GM12864 (cell line): ENCODE data around the gene EXD2.
"Not testable (repeated sequence)": the region's sequence is repeated elsewhere in the genome, so short reads cannot be mapped to it uniquely, and the experiment has no call there.

ENCODE experiments used
- DNase-seq: peaks from one replicate; pipeline ENCODE4 v3.0.0-alpha.2; 2011; ENCODE audit warnings: low read depth
- H3K4me3 ChIP-seq: 2 replicates; pipeline ENCODE4 v1.5.1; 2011; ENCODE audit warnings: mild to moderate bottlenecking, low read depth, low read length, control low read depth
- TF ChIP-seq, protein P1 (sequence below): IDR thresholded peaks from 2 replicates; pipeline ENCODE4 v1.5.1; 2011; ENCODE audit warnings: low read depth, mild to moderate bottlenecking, moderate library complexity, low read length, control low read depth, inconsistent platforms; ENCODE audit errors: missing control alignments

EXD2 gene

DNA sequence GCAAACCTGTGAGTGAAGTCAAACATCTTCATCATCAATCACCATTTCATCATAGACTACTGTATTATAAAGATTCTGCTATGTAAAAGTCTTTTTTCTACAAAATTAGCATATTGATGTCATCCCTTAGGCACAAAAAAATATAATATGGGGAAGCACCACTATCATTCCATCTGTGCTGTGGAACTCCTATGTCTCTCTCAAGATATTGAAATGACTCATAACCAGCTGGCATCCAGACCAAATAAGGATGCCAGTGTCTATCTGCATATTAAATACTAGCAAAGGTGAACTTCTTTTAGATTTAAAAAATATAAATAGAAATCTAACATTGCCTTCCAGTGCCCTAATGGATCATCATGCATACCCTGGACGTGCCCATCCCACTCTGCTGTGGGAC lies 20.5 kb upstream of the EXD2 start:
- no peak overlapping the region for H3K4me3 ChIP-seq
- TF ChIP-seq, protein P1, sequence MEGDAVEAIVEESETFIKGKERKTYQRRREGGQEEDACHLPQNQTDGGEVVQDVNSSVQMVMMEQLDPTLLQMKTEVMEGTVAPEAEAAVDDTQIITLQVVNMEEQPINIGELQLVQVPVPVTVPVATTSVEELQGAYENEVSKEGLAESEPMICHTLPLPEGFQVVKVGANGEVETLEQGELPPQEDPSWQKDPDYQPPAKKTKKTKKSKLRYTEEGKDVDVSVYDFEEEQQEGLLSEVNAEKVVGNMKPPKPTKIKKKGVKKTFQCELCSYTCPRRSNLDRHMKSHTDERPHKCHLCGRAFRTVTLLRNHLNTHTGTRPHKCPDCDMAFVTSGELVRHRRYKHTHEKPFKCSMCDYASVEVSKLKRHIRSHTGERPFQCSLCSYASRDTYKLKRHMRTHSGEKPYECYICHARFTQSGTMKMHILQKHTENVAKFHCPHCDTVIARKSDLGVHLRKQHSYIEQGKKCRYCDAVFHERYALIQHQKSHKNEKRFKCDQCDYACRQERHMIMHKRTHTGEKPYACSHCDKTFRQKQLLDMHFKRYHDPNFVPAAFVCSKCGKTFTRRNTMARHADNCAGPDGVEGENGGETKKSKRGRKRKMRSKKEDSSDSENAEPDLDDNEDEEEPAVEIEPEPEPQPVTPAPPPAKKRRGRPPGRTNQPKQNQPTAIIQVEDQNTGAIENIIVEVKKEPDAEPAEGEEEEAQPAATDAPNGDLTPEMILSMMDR = no peak
- DNase-seq = no peak

DNA sequence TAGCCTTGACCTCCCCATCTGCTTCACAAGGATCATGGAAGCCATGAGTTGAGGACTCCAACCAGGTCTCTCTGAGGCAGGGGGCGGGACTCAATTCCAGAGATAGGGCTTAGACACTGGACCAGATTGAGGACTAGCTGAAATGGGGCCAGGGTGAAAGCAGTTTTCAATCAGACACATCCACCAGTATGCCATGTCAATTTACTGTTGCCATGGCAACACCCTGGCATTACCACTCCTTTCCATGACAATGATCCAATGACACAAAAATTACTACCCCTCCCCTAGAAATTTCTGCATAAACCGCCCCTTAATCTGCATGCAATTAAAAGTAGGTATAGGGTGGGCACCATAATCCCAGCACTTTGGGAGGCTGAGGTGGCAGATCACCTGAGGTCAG lies 19.7 kb upstream of the EXD2 start:
- no peak overlapping the region for H3K4me3 ChIP-seq
- TF ChIP-seq, protein P1 = no peak
- no peak for DNase-seq

DNA sequence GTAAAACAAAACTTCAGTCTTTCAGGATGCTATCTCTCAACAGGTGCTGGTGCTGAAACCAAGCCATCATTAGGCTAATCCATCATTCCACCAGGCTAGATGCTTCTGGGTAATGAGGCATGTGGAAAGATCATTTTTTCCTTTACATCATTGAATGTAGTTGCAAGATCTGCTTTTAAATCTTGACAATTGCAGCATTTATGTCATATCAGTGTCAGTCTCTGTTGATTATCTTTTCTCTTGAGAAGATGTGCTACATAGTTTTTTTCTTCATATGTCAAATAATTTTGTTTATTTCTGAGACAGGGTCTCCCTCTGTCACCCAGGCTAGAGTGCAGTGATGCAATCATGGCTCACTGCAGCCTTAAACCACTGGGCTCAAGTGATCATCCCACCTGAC lies 16.2 kb upstream of the EXD2 start:
- H3K4me3 ChIP-seq = no peak overlapping the region
- no peak for DNase-seq
- TF ChIP-seq, protein P1 = no peak

DNA sequence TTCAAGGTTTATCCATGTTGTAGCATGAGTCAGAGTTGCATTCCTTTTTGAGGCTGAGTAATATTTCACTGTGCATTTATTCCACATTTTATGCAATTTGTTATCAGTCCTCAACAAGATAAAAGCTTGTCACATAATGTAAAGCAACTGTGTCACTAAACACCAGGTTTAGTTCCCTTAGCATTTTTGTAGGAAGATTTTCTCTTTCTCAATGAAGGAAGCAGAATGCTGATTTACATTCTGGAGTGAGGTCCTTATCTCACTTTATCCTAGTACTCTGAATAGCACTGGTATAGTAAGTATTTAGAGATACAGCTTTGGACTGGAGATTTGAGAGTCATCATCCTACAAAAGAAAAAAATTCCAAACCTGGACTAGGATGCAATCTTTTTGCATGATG lies 9.8 kb upstream of the EXD2 start:
- no peak for DNase-seq
- TF ChIP-seq, protein P1 = no peak
- no peak overlapping the region for H3K4me3 ChIP-seq

DNA sequence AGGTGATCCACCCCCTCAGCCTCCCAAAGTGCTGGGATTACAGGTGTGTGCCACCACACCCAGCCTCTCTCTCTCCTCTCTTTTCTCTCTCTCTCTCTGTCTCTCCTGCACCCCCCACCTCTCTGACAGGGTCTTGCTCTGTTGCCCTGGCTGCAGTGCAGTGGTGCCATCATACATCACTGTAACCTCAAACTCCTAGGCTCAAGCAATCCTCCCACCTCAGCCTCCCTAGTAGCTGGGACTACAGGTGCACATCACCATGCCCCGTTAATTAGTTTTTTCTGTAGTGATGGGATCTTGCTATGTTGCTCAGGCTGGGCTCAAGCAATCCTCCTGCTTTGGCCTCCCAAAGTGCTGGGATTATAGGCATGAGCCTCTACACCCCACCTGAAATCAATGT lies 8.7 kb upstream of the EXD2 start:
- not testable (repeated sequence) for DNase-seq

DNA sequence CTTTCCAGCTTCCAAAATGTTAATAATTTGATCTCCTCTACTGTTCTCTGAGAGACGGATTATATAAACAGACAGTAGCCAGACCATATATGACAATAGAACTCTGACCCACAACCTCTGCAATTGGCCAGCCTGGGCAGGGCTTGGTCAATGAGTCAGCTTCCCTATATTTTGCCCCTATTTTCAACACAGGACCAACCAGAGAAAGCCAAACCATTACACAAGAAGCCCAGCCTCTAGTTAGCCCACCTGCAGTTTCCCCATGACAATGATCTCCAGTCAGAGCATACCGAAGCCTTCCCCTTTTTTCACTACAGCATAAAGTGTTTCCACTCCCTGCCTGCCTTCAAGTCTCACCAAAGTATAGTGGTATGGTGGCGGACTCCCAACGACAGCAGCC lies 7.6 kb upstream of the EXD2 start:
- no peak overlapping the region for H3K4me3 ChIP-seq
- no peak for DNase-seq
- TF ChIP-seq, protein P1 = no peak

More for the DNA sequence above, 8.7 kb upstream of the EXD2 start:
- H3K4me3 ChIP-seq = not testable (repeated sequence)

DNA sequence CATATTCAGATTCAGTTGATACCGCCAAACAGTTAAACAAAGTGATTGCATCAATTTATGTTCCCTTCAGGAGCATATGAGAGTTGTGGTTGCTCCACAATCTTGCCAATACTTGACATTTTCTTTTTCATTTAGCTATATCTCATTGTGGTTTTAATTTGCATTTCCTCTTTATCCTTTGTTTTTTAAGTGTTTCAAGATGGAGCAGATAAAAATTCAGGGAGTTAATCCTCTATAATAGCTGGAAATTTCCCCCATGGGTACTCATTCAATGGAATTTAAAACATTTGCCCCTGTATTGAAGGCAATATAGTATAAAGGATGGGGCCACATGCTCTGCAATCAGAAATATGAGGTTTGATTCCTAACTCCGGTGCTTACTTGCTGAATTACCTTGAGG lies 1.1 kb upstream of the EXD2 start:
- no peak for DNase-seq
- H3K4me3 ChIP-seq = no peak overlapping the region
- TF ChIP-seq, protein P1 = no peak

DNA sequence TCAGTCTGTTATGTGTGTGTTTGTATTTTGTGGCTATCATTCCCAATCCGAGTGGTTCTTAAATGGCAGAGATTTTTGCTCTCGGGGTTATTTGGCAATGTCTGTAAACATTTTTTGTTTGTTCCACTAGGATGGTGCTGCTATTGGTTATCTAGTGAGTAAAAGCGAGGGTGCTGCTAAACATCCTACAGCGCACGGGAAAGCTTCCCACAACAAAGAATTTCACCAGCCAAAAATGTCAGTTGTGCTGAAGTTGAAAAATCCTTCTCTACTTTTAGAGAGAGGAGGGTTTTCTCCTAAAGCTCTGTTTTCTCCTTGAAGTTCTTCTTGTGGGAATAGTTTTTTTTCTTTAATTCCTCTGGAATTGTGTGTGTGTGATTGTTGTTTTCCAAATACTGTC lies 2.4 kb downstream of the EXD2 start:
- DNase-seq = no peak
- H3K4me3 ChIP-seq = no peak overlapping the region
- TF ChIP-seq, protein P1 = no peak
